Measurements from ENCODE around the gene MNX1. TPM values are rescaled to one million over a fixed set of nuclear protein-coding genes. Genes with fewer than 3 reads are reported as not detected.

Gene MNX1
- total RNA-seq, 1 donor from 2014 or later = not detected

- Histone ChIP-seq H3K4me3 (no peak overlapping the region), H3K27me3 (ENCODE audit: low read depth) (peaks cover 100% of the 10 kb centered on the region), H3K4me1 (peaks cover 27% of the 10 kb centered on the region), H3K27ac (replicated peaks) (no peak overlapping the region), H3K9me3 (replicated peaks) (no peaks in the 10 kb centered on the region), H3K36me3 (no peaks in the 10 kb centered on the region)
- no peak for TF ChIP-seq CTCF (IDR thresholded peaks at IDR 0.05; ENCODE audit: borderline replicate concordance)
- intact Hi-C loops (cut with micrococcal nuclease) = no loop called here
- DNase-seq = no peak
These were observed 13.1 kb upstream of the MNX1 start for GRCh38 chr7:157023589-157023905.

DNA sequence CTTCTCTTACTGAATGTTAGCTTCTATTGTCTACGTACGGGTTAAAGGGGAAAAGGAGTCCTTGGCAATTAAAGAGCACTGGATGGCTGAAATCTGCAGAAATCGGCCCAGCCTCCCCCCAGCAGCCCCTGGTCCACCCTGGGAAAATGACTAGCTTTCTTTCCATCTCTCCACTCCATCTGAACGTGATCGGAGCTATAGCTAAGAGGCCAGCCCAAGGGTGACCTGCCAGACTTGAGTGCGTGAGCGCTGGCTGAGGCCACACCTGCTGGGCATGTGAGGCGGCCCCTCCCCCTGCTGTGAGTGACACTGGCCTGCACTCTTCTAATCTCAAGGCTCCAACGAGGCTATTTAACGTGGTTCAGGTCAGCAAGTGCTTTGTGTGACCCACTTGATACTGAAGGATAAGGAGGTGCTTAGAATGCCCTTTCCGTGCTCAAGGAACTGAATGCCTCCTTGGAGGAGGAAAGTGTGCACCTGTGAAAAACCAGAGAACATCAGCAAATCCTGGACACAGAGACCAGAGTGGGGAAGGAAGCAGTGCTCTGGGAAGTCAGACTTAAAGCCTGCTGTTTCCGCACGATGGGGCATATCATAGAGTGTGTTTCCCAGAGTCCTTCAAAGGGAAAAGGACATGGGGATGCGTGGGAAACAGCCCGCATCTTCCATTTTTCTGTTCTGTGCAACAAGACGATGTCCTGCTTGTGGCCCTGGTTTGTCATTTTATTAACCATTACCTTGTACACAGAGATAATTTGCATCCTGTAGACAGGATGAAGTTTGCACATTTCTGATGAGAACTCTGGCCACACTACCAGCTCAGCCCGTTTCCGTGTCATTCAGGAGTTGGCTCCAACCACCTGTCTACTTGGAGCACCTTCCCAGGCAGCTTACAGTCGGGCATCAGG lies 12.5 kb upstream of the MNX1 start:
- Histone ChIP-seq H3K27ac (replicated peaks) (no peak overlapping the region), H3K36me3 (no peaks in the 10 kb centered on the region), H3K4me3 (no peak overlapping the region), H3K4me1 (peaks cover 32% of the 10 kb centered on the region), H3K27me3 (ENCODE audit: low read depth) (peaks cover 100% of the 10 kb centered on the region), H3K9me3 (replicated peaks) (no peaks in the 10 kb centered on the region)
- DNase-seq = no peak
- intact Hi-C loops (cut with micrococcal nuclease) = no loop called here
- TF ChIP-seq CTCF (IDR thresholded peaks at IDR 0.05; ENCODE audit: borderline replicate concordance) = no peak

- Histone ChIP-seq H3K36me3 (no peaks in the 10 kb centered on the region), H3K4me3 (no peak overlapping the region), H3K9me3 (replicated peaks) (no peaks in the 10 kb centered on the region), H3K27me3 (ENCODE audit: low read depth) (peaks cover 100% of the 10 kb centered on the region), H3K4me1 (peaks cover 32% of the 10 kb centered on the region), H3K27ac (replicated peaks) (no peak overlapping the region)
- intact Hi-C loops (cut with micrococcal nuclease) = no loop called here
- DNase-seq = no peak
- no peak for TF ChIP-seq CTCF (IDR thresholded peaks at IDR 0.05; ENCODE audit: borderline replicate concordance)
These were observed 11.6 kb upstream of the MNX1 start for GRCh38 chr7:157021871-157022680.

GRCh38 chr7:157021071-157021870 lies 10.8 kb upstream of the MNX1 start:
- H3K27me3 ChIP-seq (ENCODE audit: low read depth) = peaks cover 100% of the 10 kb centered on the region
- no peaks in the 10 kb centered on the region for H3K9me3 ChIP-seq (replicated peaks)
- H3K4me3 ChIP-seq = peak overlapping the region; percentile 21
- H3K27ac ChIP-seq (replicated peaks) = no peak overlapping the region
- H3K4me1 ChIP-seq = peaks cover 32% of the 10 kb centered on the region
- intact Hi-C loops (cut with micrococcal nuclease) = no loop called here
- DNase-seq = no peak
- H3K36me3 ChIP-seq = no peaks in the 10 kb centered on the region
- TF ChIP-seq CTCF (IDR thresholded peaks at IDR 0.05; ENCODE audit: borderline replicate concordance) = no peak

DNA sequence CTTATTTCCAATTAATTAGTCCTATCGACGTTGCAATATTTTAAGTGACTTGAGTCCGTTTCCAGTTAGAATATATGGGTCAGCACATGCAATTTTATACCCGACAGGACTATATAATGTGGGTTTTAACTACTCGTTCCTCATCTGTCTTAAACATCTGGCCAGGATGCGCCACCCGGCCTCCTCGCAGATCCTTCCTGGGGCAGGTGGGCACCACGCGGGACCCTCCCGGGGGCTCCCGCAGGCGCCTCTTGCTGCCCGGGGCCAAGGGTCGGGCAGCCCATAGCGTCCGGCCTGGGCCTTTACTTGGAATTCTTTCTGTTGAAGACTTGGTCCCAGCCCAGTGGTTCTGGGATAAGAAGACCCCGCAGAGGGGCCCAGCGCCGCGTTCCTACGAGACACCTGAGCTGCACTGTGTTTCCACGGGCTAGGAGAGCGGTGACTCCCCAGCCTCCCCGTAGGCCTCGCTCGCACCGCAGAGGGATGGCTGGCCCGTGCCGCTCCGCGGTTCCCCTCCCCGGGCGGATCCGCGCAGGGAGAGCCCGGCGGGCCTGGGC lies 10.1 kb upstream of the MNX1 start:
- DNase-seq = no peak
- H3K27me3 ChIP-seq (ENCODE audit: low read depth) = peaks cover 100% of the 10 kb centered on the region
- H3K9me3 ChIP-seq (replicated peaks) = no peaks in the 10 kb centered on the region
- no peak overlapping the region for H3K27ac ChIP-seq (replicated peaks)
- intact Hi-C loops (cut with micrococcal nuclease) = no loop called here
- peak overlapping the region; percentile 21 for H3K4me3 ChIP-seq
- TF ChIP-seq CTCF (IDR thresholded peaks at IDR 0.05; ENCODE audit: borderline replicate concordance) = no peak
- peaks cover 32% of the 10 kb centered on the region for H3K4me1 ChIP-seq
- H3K36me3 ChIP-seq = no peaks in the 10 kb centered on the region
